Thyroid gland (tissue), 4 donors: Measurements from ENCODE around the gene KCNMA1.

Experiments
- POLR2A ChIP-seq, 2 donors: fragments of 450-650 bp; IDR thresholded peaks; one replicate each; pipeline ENCODE4 v1.6.1; 2017; ENCODE audit warnings: antibody characterized with exemption in 2 of 2, mild to moderate bottlenecking in 2 of 2, moderate library complexity in 1 of 2
- TF ChIP-seq, protein P1 (sequence below), 6 experiments: fragments of 200-600 bp in 3 of 6; fragments of 450-650 bp in 3 of 6; sonication (generic) in 3 of 6; IDR thresholded peaks; one replicate each; pipeline ENCODE4 v1.5.1; 2016 to 2019; ENCODE audit warnings: antibody characterized with exemption in 6 of 6, mild to moderate bottlenecking in 2 of 6, inconsistent platforms in 1 of 6, moderate library complexity in 1 of 6

DNA sequence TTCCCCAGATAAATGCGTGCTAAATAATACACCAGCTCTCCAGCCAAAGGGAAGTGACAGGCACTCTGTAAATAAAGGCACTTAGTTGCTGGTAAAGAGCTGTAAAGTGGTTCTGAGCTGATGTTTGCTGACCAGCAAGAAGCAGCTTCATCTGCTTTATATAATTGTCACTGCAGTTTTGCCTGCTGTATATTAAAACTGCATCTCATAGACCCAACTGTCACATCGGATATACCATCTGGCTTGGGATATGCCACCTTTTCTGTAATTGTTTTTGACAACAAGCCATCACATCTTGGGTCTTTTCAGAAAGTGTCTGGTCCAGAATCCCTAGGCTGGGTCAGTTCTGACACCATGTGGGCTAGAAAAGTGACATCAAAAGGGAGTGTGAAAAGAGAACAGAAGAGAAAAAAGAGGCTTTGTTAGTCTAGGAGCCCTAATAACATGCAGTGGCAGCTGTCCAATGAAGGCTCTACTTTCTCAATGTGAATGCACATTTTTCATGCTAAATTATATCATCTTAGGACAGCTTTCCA is 697.6 kb downstream of the KCNMA1 start:
- TF ChIP-seq, protein P1, sequence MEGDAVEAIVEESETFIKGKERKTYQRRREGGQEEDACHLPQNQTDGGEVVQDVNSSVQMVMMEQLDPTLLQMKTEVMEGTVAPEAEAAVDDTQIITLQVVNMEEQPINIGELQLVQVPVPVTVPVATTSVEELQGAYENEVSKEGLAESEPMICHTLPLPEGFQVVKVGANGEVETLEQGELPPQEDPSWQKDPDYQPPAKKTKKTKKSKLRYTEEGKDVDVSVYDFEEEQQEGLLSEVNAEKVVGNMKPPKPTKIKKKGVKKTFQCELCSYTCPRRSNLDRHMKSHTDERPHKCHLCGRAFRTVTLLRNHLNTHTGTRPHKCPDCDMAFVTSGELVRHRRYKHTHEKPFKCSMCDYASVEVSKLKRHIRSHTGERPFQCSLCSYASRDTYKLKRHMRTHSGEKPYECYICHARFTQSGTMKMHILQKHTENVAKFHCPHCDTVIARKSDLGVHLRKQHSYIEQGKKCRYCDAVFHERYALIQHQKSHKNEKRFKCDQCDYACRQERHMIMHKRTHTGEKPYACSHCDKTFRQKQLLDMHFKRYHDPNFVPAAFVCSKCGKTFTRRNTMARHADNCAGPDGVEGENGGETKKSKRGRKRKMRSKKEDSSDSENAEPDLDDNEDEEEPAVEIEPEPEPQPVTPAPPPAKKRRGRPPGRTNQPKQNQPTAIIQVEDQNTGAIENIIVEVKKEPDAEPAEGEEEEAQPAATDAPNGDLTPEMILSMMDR (IDR thresholded peaks at IDR 0.05) = no peak
- TF ChIP-seq POLR2A (IDR thresholded peaks at IDR 0.05) = no peak
